Skin epidermis (tissue), 12 donors: ENCODE measurements around the gene SEMA5A.

Experiments
- H3K27ac ChIP-seq, 21 experiments: fragments of 200-600 bp; sonication (generic) in 11 of 21; one replicate each; pipeline ENCODE4 v1.5.0; 2020; ENCODE audit warnings: mild to moderate bottlenecking in 3 of 21, inconsistent platforms in 2 of 21, moderate library complexity in 2 of 21
- H3K4me3 ChIP-seq, 7 experiments: fragments of 200-600 bp; sonication (generic) in 2 of 7; one replicate each; pipeline ENCODE4 v1.5.0; 2020; ENCODE audit warnings: inconsistent platforms in 2 of 7, mild to moderate bottlenecking in 2 of 7, moderate library complexity in 1 of 7

SEMA5A gene

GRCh38 chr5:9318031-9318430 is 227.8 kb downstream of the SEMA5A start:
- H3K4me3 ChIP-seq = no peak overlapping the region

DNA sequence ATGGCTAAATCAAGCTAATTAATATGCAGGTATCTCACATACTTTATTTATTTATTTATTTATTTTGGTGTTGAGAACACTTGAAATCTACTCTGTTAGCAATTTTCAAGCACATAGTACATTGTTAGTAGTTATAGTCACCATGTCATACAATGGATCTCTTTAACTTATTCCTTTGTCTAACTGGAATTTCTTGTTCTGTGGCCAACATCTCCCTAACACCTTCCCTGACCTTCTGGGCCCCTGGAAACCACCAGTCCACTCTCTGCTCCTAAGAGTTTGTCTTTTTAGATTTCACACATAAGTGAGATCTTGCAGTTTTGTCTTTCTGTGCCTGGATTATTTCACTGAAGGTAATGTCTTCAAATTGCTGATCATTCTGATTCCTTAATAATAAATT is 229.1 kb downstream of the SEMA5A start:
- Histone ChIP-seq H3K27ac (no peak overlapping the region), H3K4me3 (no peak overlapping the region)

More at GRCh38 chr5:9318031-9318430, 227.8 kb downstream of the SEMA5A start:
- no peak overlapping the region for H3K27ac ChIP-seq

GRCh38 chr5:9316041-9316440 is 229.8 kb downstream of the SEMA5A start:
- Histone ChIP-seq H3K27ac (no peak overlapping the region), H3K4me3 (no peak overlapping the region)

GRCh38 chr5:9314558-9314957 is 231.3 kb downstream of the SEMA5A start:
- no peak overlapping the region for H3K27ac ChIP-seq

GRCh38 chr5:9313751-9314150 is 232.1 kb downstream of the SEMA5A start:
- no peak overlapping the region for H3K4me3 ChIP-seq
- H3K27ac ChIP-seq = no peak overlapping the region

More at GRCh38 chr5:9314558-9314957, 231.3 kb downstream of the SEMA5A start:
- no peak overlapping the region for H3K4me3 ChIP-seq

- Histone ChIP-seq H3K27ac (no peak overlapping the region), H3K4me3 (no peak overlapping the region)
These were observed 238.7 kb downstream of the SEMA5A start for GRCh38 chr5:9307150-9307549.

DNA sequence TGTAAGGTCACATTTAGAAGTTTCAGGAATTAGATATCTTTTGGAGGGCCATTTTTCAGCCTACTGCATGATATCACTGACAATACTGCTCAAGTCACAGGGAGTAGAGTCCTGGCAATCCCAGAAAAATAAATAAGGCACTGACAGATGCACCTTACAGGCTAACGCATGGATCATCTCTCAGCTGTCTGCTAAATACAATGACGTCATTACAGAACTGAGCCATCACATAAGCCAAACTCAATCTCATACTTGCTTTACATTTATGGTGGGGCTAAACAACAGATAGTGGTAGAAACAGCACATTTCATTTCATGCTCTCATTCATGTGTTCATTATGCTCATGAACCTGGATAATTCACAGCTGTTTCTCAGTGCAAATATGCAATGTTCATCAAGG is 243.7 kb downstream of the SEMA5A start:
- Histone ChIP-seq H3K27ac (no peak overlapping the region), H3K4me3 (no peak overlapping the region)

DNA sequence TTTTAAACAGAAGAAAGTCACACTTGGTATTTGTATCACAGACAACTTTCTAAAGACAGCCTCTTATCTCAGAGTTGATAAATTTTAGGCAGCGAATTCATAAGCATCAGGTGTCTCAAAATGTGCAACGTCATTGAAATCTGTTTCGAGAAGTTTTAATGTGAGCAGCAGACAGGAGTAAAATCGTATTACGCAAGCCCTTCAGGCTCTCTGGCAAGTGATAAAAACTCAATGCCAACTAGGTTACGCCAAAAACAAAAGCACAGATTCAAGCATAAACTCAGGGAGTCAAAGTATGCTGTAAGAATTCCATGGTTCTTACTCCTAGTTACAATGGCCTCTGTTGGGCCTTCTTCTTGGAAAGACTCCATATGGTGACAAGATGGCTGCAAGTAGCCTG is 244.7 kb downstream of the SEMA5A start:
- H3K4me3 ChIP-seq = no peak overlapping the region
- no peak overlapping the region for H3K27ac ChIP-seq

- Histone ChIP-seq H3K4me3 (no peak overlapping the region), H3K27ac (no peak overlapping the region)
These were observed 248.7 kb downstream of the SEMA5A start for GRCh38 chr5:9297134-9297533.

GRCh38 chr5:9295466-9295801 is 250.4 kb downstream of the SEMA5A start:
- Histone ChIP-seq H3K27ac (no peak overlapping the region), H3K4me3 (no peak overlapping the region)

DNA sequence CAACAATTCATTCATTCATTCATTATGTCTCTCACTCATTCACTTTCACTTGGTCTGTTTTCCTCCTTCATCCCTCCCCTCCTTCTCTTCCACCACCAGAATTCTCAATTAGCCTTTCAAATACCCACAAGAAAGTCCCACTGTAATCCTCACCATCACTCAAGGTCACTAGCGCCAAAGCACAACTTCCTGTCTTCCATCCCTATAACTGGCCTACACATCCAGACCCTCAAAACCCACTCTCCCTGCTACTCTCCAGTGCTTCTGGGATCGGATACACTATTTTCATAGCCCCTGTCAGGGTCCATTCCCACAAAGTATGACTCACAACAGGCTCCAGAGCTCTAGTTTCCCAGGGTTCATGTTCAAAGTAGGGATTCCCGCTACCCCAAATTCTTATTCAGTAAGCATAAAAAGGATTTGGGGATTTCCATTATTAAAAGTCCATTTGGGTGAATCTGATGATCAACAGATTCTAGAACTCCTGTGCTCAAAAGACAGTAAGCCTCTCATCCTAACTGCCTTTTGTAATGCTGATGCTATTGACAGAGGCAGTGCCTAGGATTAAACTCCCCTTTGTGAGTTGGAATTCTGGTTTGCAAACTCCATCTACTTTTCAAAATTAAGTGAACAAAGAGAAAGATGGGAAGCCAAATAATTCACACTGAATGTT is 250.9 kb downstream of the SEMA5A start:
- Histone ChIP-seq H3K4me3 (no peak overlapping the region), H3K27ac (no peak overlapping the region)

DNA sequence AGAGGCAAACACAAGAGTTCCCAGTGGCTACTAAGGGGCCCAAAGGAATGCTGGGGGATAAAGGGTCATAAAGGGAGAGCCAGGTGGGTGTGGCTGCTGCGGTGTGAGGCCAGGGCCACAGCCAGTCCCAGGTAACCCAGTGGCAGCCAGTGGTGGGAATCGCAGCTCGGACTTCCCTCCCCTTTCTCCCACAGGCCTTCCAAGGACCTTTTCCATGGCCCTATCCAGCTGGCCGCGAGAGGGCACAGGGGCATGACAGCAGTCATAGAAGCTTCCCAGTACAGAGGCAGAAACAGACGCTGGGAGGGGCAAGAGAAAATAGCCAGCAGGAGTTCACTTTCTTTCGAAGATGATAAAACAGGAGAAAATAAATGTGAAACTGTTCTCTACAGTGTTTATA is 257.6 kb downstream of the SEMA5A start:
- H3K27ac ChIP-seq = peak overlapping the region in 3 of 21 experiments; percentile 10 to 69 (median 11)
- no peak overlapping the region for H3K4me3 ChIP-seq

DNA sequence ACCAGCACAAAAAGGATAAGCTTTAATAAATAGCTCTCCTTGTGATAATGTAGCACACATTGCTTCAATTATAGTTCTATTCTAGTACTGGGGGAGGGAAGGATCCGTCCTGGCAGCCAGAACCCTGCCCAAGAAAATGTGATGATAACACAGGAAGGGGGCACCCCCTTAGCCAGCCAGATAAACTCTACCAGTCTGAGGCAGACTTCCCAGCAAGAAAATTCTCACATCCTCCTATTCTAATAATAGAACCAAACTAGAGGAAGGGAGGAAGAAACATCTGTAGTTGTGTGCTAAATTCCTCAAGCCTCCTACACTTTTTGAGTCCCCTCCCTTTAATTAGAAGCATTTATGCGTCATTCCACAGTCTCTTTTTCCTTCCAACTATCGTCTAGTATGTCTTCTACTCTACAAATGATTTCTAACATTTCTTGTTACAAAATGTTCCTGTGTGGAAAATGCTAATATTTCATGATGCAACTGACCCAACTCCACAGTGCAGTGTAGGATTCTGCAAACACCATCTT is 261.0 kb downstream of the SEMA5A start:
- H3K4me3 ChIP-seq = no peak overlapping the region

GRCh38 chr5:9284272-9284671 is 261.6 kb downstream of the SEMA5A start:
- H3K4me3 ChIP-seq = no peak overlapping the region
- H3K27ac ChIP-seq = peak overlapping the region in 8 of 21 experiments; percentile 1 to 67 (median 38)

More for the DNA sequence above, 261.0 kb downstream of the SEMA5A start:
- peak overlapping the region in 10 of 21 experiments; percentile 5 to 72 (median 52) for H3K27ac ChIP-seq

DNA sequence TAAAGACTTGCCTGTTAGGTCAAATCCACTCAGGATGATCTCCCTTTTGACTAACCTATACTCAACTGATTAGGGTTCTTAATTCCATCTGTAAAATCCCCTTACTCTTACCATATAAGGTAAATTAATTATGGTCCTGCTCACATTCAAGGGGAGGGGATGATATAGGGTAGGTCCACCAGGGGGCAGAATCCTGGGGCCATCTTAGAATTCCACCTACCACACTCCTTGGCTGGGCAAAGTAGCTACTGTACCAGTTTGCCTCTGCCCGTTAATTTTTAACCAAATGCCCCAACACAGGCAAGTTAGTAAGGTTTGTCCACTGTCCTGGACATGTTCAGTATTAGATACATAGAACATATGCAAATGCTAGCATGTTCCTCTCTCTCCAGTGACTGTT is 262.4 kb downstream of the SEMA5A start:
- Histone ChIP-seq H3K27ac (peak overlapping the region in 4 of 21 experiments; percentile 1 to 27 (median 9)), H3K4me3 (no peak overlapping the region)

DNA sequence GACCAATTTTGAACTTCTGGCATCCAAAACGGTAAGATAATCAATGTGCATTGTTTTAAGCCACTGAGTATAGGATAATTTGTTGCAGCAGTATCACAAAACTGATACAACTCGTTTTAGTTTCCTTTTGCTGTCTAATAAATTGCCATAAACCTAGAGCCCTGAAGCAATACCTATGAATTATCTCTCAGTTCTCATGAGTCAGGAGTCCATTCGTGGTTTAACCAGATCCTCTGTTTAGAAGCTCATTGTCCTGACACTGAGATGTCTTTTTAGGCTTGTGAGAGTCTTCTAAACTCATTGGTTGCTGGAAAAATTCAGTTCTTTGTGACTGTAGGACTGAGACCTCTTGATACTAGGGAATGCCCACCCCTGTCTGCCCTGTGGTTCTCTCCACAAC is 262.9 kb downstream of the SEMA5A start:
- Histone ChIP-seq H3K27ac (peak overlapping the region in 4 of 21 experiments; percentile 1 to 27 (median 4)), H3K4me3 (no peak overlapping the region)

GRCh38 chr5:9282211-9282610 is 263.7 kb downstream of the SEMA5A start:
- H3K27ac ChIP-seq = peak overlapping the region in 2 of 21 experiments; percentile 7 to 13
- H3K4me3 ChIP-seq = no peak overlapping the region

DNA sequence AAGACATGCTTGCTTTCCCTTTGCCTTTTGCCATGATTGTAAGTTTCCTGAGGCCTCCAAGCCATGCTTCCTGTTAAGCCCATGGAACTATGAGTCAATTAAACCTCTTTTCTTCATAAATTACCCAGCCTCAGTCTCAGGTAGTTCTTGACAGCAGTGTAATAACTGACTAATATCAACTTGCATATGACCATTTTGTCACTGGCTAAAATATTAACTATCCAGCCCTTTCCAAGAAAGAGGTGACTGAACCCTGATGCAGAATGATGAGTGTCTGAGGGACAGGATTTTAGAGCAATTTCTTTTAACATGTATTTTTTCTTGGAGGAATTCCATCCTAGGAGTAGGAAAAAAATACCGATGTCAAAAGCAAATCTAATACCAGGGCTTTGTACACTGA is 266.1 kb downstream of the SEMA5A start:
- no peak overlapping the region for H3K27ac ChIP-seq
- H3K4me3 ChIP-seq = no peak overlapping the region

DNA sequence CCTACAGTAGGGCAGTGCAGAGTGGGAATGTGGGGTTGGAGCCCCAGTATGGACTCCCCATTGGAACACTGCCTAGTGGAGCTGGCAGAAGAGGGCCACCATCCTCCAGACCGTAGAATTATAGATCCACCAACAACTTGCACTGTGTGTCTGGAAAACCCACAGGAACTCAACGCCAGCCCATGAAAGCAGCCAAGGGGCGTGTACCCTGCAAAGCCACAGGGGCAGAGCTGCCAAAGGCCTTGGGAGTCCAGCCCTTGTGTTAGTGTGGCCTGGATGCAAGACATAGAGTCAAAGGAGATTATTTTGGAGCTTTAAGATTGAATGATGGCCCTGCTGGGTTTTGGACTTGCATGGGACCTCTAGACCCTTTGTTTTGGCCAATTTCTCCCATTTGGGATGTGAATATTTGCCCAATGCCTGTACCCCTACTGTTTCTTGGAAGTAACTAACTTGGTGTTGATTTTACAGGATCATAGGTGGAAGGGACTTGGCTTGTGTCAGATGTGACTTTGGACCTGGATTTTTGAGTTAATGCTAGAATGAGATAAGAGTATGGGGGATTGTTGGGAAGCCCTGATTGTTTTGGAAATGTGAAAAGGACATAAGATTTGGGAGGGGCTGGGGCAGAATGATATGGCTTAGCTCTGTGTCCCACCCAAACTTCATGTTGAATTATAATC is 266.8 kb downstream of the SEMA5A start:
- H3K27ac ChIP-seq = no peak overlapping the region
- H3K4me3 ChIP-seq = no peak overlapping the region

DNA sequence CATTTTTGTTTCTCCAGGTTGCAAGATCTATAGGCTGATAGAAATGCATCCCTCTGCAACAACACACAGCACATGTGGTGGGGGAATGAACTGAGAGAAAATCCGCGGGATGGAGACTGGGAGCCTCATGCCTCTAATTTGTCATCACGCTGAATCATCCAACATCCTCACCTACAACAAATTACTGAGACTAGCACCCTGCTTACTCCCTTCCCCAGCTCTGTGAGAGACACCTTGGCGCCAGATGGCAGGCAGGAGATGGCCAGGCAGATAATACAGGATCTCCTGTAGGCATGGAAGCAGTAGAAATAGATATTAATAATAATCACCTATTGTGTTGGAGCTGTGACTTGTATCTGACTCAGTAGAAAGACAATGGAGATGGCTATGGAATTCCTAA is 276.9 kb downstream of the SEMA5A start:
- Histone ChIP-seq H3K4me3 (no peak overlapping the region), H3K27ac (no peak overlapping the region)

DNA sequence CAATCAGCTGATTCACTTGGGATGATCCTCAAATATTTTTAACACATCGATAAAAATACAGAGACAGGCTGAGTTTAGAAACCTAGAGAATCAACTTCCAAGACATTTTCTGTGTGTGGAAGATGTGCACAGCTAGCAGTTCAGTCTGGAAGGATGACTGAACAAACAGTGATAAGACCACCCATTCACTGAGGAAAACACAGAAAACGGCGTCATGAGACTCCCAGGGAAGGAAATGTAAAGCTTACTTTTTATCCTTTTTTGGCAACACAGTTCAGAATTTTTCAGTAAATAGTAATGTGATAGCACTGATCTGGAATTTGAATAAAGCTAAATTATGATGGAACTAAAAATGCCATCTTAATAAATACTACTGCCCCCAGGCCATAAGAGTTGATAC is 277.6 kb downstream of the SEMA5A start:
- H3K4me3 ChIP-seq = no peak overlapping the region

More for the DNA sequence above, 277.6 kb downstream of the SEMA5A start:
- no peak overlapping the region for H3K27ac ChIP-seq
